HFF-Myc (cell line): ENCODE data around the gene FOXJ3.
A peak's percentile ranks its signal among the peaks of the same experiment; 100 is the strongest.

ENCODE experiments used
- DNase-seq: peaks from one replicate; pipeline ENCODE4 v3.0.0-alpha.2; 2011; ENCODE audit warnings: low read depth; ENCODE audit errors: extremely low read depth
- H3K4me3 ChIP-seq: replicated peaks from 2 replicates; pipeline ENCODE4 v1.5.1; 2011; ENCODE audit warnings: low read depth, mild to moderate bottlenecking, control low read depth, low read length
- TF ChIP-seq, protein P1 (sequence below): IDR thresholded peaks from 2 replicates; pipeline ENCODE4 v1.5.1; 2012; ENCODE audit warnings: mild to moderate bottlenecking, low read depth, low read length, control low read depth; ENCODE audit errors: missing control alignments

FOXJ3 gene

DNA sequence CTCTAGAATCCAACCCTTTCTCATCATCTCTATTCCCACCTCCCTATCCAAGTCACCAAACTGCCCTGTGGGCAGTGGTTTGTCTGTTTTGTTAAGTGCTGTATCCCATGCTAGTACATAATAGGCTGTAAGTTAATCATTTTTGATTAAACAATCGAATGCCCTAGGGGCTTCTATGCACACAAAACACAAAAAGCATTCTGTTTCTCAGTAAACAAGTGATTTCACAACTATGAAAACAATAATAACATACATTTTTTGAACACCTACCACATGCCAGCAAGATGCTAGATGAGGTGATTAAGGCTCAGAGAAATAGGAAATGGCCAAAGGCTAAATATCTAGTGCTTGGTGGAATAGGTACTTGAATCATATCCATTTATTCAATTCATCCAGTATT lies 186.9 kb downstream of the FOXJ3 start:
- H3K4me3 ChIP-seq = no peak overlapping the region
- DNase-seq = no peak
- TF ChIP-seq, protein P1, sequence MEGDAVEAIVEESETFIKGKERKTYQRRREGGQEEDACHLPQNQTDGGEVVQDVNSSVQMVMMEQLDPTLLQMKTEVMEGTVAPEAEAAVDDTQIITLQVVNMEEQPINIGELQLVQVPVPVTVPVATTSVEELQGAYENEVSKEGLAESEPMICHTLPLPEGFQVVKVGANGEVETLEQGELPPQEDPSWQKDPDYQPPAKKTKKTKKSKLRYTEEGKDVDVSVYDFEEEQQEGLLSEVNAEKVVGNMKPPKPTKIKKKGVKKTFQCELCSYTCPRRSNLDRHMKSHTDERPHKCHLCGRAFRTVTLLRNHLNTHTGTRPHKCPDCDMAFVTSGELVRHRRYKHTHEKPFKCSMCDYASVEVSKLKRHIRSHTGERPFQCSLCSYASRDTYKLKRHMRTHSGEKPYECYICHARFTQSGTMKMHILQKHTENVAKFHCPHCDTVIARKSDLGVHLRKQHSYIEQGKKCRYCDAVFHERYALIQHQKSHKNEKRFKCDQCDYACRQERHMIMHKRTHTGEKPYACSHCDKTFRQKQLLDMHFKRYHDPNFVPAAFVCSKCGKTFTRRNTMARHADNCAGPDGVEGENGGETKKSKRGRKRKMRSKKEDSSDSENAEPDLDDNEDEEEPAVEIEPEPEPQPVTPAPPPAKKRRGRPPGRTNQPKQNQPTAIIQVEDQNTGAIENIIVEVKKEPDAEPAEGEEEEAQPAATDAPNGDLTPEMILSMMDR = no peak

DNA sequence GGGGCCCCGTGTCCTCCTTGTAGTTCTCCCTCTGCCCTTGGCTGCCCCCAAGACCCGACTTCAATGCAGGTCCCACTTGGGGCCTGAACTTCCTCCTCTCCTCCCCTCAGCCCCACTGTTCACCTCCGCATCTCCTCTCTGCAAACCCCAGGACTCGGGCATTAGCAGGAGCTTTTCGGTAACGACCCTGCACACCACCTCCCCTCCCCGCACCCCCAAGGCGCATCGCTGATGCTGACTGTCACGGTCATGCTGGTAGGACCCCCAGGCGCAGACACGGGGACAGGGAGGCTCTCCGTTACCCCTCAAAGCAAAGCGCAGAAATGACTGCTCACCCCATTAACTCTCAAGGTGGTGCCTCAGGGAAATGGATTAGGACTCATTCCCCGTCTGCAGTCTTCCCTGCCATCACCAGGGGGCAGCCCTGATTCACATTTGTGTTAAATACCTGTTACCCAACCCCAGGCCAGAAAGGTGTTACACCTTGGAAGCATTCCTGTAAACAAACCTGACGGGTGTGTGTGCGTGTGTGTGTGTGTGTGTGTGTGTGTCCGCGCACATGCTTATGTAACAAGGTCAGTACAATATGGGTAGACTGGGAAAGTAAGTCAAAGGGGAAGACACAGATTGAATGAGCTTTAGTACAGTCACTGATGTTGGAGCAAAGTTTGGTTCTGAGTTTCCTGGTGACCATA lies 188.3 kb downstream of the FOXJ3 start:
- H3K4me3 ChIP-seq = no peak overlapping the region
- TF ChIP-seq, protein P1 = peak; percentile 81
- no peak for DNase-seq

DNA sequence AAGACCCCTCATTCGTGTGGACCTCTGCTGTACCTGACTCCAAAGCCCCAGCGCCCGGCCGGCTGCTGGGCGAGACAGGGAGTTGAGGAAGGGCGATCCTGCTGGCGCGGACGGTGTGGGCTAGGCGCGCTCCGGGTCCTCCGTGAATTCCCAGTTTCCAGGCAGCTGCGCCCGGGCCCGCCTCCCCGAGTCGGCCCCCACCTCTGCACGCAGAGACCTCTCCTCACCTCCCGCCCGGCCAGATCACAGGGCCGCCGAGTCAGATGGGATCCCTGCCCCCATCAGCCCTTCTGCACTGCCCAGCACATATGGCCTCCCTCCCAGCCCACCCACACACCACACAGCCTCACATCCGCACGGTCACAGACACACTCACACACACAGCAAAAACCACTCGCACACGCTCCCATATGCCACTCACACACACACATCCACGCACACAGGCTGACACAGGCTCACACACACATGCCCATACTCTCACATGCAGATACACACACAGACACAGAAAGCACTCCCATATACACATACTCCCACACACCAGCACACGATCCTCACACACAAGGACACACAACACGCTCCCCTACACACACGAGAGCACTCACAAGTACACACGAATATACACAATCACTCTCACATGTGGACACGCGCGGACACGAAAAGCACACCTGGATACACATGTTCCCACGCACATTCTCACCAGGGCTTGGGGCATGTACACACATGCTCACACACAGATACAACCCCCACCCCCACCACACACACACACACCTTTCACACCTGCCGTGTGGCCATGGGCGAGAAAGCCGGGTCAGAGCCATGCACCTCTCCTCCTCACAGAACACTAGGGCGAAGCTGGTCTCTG lies 189.0 kb downstream of the FOXJ3 start:
- no peak for DNase-seq
- H3K4me3 ChIP-seq = no peak overlapping the region
- TF ChIP-seq, protein P1 = no peak

DNA sequence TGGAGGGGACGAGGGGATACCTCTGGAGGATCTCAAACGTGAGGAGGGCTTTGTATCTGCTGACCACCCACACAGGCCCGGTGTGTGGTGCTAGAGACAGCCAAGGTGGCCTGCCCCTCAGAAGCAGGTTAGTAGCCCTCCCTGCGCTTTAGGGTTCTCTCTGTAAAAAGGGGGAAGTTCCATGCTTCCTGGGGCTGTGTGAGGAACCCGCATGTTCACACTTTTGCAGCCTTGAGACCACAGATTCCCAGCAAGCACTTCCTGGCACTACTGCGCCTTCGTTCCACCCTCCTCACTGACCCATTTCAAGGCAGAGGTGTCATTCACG lies 189.7 kb downstream of the FOXJ3 start:
- no peak overlapping the region for H3K4me3 ChIP-seq
- DNase-seq = no peak
- TF ChIP-seq, protein P1 = no peak

DNA sequence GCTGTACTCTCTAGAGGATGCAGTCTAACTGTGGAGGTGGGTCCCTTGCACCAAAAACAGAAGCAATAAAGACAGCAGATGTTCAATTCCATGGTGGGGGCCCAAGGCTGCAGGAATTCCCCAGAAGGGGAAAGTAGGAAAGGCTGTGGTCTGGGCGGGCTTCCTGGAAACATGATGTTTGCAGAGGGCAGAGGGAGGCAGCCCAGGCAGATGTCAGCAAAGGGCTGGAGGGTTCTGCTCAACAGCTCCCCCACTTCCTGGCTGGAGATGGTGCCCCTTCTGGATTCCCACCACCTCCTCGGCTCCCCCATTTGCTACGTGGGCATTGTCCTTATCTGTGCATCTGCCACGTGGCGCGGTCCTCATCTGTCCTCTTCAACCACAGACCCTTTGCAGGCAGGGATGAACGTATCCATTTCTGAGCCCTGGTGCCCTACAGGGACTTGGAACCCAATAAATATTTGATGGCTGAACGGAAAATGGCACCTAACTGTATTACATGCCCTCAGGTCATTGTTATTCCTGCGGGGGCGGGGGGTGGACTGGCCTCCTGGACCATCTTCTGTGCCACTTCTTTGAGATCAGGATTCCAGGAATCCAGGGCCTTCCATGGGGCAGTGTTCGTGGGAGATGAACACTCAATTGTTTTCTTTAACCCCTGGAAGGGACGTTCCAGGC lies 190.2 kb downstream of the FOXJ3 start:
- TF ChIP-seq, protein P1 = no peak
- no peak for DNase-seq
- H3K4me3 ChIP-seq = no peak overlapping the region

DNA sequence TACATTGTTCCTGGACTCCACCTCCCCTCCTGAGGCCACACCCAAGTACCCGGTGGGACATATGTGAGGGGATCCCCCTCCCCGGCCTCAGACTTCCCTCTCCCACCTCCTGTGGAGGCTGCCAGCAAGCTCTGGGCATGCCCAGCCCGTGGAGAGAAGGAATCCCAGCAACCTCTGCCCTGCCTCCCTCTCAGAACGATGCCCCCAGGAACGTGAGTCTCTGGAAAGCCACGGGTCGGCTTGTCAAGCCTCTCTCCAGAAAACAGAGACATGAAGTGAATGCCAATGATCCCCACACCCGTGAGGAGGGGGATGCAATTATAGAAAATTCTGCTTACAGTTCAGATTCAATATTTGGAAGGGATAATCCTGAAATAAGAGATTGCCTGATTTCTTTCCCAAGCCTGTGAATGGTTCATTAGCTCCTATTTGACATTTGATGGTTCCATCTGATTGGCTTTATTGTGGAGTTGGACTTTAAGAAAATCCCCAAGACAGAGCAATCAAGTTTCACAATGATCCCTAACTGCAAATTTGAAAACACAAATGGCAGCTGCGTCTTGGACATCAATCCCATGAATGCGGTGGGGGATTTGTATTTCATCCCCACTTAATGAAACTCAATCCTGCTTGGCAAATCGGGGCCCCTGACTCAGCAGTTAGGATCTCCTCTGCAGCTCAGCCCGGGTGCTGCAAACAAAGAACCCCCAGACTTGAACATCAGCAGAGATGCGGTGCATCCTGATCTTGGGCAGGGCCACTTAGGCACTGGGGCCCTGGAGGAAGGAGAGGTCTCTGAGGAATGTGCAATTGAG lies 190.9 kb downstream of the FOXJ3 start:
- DNase-seq = no peak
- TF ChIP-seq, protein P1 = no peak

More for the DNA sequence above, 190.9 kb downstream of the FOXJ3 start:
- no peak overlapping the region for H3K4me3 ChIP-seq
